Right kidney (tissue), 1 donor: ENCODE data around the gene CCNK.

Experiments
- DNase-seq: peaks from one replicate; pipeline ENCODE4 v3.0.0-alpha.2; 2016

The CCNK gene

DNA sequence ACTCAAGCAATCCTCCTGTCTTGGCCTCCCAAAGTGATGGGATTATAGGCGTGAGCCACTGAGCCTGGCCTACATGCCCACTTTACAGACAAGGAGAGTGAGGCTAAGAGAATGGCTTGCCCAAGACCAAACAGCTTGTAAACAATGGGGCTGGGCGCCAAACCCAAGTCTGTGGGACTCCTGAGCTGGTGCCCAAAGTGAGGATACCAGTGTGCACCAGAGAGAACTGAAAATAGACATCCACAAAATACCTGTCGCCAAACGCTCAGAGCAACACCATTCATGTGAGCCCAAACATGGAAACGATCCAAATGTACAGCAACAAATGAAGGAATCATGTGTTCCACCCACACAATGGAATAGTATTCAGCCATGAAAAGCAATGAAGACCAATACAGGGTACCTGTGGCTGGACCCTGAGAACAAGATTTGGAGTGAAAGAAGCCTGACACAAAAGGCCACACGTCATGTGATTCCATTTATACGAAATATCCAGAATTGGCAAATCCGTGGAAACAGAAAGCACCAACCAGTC lies 38.2 kb downstream of the CCNK start:
- DNase-seq = no peak

DNA sequence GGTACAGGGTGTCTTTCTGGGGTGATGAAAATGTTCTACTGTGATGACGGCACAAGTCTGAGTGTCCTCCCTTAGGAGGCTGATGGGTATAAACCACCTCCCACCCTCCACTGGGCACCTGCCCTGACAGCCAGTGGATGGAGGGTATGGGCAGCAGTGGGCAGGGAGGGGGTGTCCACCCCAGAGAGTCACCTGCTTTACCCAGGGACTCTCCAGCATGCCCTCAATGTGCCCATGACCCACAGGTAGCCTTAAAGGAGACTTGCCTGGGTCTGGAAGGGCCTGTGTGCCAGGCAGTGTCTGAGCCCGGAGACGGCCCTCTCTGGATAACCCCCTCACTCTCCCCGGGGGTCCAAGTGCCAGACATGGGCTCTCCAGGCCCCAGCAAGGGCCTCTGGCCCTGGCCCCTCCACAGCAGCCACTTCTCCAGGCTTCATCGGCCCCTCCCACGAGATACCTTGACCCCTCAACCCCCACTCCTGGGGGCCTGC lies 38.8 kb downstream of the CCNK start:
- DNase-seq = no peak

DNA sequence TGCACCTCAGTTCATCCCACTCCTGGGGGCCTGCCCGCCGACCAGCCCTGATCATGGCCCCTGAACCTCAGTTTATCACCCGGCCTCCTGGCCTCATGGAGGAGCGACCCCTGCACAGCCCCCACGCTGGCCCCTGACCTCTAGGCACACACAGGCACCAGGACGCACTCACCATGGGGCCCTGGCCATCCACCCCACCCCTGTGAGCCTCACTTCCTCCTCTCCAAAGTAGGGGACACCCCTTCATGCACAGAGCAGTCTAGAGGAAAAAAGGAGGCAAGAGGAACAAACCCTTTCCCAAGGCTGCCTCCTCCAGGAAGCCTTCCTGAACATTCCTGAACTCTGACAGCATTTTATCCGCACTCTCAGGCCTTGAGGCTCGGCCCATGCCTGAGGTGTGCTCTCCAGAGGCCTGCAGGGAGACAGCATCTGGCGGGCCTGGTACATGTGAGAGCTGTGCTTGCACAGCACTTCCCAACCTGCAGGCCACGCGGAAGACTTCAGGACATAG lies 39.4 kb downstream of the CCNK start:
- no peak for DNase-seq

DNA sequence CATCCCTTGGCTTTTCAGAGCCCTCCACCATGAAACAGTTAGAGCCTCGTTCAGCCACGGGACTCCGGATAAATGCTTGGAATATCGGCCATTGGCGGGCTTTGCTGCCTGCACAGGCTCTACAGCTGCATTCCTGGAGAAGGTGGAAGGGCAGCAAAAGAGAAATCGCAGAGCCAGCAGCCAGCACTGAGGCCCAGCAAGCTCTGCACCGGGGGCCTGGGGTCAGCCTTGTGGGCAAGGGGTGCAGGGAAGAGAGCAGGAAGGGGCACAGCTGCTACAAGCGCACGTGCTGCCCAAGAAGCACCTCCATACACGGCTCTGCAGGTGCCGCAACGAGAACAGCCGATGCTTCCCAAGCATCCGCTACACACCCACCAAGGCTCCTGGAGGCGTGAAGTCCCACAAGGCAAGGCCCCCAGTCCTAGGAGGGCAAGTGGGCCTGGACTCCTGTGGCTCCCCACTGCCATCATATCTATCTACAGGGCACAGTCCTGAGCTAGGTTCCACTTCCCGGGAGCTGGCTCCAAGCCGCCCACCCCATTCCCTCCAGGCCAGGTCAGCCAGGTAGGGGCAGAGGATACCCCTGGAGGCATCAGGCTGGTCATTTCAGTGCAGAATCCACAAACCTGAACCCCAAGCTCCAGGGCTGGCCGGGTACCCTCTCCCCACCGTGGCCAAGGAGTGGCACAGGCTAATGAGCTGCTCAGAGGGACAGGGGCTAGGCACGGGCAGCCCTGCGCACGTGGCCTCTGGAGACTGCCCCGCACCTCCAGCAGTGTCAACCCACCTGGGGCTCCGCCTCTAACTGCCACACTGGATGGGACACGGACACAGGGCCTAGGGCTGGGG lies 40.2 kb downstream of the CCNK start:
- no peak for DNase-seq

DNA sequence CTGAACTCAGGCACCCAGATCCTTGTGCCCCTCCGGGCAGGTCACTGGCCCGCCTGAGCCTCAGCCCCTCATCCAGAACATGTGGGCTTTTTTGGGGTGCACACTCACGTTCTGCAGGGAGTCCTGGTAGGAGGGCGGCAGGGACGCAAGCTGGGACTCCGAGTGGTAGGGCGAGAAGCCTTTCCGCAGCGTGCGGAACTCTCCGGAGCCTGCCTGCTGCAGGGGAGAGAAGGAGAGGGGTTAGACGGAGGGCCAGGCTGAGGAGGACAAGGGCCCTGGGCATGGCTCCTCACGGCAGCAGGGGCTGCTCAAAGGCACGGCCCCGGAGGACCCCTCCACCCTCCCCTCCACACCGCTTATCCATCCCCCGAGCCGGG lies 40.8 kb downstream of the CCNK start:
- DNase-seq = no peak

DNA sequence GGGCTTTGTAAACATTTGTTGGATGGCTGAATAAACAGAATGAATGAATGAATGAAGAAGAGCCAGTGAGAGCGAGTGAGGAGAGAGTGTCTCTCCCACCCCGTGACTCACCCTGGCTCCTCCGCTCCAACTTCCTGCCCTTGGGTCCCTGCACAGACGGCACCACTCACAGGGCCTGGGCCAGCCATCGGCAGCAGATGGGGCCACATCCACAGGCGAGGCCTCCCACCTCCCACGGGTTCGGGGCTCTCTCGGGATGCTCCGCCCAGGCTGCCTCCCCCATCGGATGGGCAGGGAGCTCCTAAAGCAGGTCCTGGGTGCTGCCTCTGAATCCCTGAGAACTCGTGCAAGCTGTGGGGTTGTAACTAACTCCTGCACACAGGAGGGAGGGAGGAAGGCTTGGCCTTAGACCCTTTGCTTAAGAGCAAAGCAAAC lies 41.3 kb downstream of the CCNK start:
- DNase-seq = peak; percentile 60

DNA sequence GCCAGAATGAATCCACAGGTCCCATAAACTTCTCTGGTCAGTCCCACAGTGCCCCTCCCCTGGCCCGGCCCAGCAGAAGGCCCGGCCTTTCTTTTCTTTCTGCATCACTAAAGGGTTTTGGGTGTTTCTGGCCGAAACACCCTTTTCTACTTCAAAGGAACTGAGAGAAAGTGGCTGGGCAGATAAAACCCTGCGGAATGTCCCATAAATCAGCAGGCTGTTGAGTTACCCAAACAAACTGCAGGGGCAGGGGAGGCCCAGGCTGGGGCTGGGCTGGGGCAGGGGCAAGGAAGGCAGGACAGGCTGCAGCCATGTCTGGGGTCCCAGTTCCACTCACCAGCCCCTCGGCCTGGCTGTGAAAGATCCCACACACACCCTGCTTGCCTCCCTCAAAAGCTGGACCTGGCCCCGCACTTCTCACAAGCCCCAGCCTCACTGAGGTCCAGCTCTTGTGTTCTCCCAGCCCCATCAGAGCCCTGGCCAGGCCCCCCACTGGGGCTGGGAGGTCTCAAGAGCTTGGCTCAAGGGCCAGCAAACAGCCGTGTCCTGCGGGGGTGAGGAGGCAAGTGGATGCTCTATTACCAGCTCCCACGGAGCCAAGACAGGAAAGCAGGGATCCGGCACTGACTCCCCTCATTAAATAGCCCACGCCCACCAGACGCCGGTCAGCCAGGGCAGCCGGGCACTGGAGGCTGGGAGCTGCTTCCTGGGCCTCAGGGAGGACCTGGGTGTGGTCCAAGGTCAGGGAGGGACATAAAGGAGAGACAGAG lies 41.9 kb downstream of the CCNK start:
- DNase-seq = peak; percentile 49

DNA sequence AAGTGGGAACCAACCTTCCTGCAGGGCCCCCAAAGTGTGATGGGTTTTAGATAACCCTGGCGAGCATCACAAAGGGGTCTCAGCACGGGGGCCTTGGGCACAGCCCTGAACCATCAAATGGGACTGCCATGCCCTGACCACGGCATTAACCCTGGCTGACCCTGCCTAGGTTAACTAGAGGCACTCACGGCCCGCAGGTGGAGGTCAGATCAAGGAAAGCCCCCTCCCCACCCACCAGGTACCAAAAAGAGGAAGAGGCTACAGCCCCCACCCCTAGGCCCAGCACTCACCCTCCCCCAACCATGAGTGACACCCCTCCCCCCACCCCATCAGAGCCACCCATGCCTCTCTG lies 42.5 kb downstream of the CCNK start:
- DNase-seq = no peak

DNA sequence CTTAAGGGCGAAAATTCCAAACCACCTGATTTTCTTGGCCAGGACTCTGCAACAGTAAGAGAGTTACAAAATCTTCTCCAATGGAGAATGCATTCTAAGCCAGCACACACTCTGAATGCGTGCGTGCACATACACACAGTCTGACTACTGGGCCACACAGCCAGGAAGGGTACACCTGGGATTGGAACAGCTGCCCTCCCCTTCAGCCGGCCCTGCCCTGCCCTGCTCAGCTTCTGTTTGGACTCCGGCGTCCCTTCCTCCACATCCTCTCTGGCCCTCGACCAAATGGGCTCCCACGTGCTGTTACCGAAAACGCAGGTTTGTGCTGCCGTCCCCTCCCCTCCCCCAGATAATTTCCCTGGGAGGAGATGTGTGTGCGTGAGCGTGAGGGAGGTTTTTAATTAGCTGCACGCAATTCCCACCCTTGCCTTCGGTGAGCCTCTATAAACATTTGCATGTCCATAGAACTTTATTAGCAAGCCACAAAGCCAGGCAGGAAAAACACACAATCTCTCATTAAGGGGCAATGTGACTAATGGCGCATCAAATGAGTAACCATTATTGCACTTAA lies 43.0 kb downstream of the CCNK start:
- DNase-seq = no peak

DNA sequence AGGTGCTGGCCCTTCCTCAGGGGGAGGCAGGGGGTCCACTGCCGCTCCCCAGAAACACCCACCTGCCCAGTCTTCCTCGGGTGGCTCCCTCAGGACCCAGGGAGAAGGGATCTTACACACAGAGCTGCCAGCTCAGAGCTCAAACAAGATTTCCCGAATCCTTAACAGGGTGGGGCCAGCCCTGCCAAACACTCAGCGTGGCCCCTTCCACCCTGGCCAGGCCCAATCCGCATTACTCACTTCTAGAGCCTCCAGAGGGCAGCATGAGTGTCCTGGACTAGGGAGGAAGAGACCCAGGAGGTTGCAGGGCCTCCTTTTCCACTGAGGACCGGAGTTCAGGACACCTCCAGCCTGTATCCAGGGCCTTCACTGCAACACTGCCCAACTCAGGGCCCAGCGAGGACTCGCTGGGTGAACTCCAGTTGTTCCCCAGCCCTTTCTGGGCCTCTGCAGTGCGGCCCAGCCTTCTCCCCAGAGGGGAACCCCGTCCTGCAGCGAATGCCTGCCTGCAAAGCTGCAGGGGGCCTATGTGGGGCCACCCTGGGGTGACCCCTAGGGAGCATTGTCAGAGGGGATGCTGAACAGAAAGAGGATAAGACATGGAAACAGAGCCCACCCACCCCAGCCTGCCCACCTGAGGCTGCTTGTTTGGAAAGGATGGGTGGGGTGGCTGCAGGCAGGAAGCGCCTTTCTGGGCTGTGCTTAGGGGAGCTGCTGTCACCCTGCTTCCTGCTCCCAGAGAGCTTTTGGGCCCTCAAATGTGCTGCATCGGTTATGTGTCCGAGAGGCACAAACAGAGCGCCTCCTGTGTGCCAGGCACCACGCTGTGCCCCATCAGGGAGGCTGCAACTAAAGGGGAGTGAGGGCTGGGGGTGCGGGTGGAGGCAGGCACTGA lies 43.8 kb downstream of the CCNK start:
- DNase-seq = no peak

DNA sequence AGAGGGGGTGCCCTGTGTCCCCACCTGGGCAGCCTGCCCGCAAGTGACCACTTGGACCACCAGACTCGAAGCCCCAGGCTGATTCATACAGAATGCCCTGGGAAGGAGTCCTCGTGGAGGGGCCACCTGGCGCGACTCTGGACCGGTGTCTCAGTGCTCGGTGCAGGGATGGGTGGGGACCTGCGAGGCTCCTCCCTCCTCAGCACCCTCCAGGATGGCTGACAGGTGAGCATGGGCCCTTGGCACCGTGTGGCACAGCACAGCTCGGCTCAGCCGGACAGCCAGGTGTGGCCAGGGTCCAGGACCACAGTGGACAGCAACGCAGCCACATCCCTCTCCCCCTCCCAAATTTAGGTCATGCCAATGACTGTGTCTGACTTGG lies 44.5 kb downstream of the CCNK start:
- no peak for DNase-seq

DNA sequence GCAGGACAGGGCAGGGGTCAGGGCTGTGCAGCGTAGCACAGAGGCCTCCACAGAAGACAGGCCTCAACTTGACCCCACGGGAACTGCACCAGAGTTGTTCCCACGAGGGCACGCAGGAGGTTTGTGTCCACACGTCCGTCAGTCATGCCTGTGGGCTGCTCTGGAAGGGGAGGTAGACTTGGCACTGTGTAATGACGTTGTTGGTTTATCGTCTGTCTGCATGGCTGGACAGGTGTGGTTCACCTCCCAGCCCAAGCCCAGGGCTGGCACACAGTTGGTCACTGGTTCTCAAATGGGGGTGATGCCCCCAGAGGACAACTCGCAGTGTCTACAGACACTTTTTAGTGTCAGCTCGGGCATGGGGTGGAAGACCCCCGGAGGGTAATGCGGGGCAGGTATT lies 45.8 kb downstream of the CCNK start:
- DNase-seq = no peak

DNA sequence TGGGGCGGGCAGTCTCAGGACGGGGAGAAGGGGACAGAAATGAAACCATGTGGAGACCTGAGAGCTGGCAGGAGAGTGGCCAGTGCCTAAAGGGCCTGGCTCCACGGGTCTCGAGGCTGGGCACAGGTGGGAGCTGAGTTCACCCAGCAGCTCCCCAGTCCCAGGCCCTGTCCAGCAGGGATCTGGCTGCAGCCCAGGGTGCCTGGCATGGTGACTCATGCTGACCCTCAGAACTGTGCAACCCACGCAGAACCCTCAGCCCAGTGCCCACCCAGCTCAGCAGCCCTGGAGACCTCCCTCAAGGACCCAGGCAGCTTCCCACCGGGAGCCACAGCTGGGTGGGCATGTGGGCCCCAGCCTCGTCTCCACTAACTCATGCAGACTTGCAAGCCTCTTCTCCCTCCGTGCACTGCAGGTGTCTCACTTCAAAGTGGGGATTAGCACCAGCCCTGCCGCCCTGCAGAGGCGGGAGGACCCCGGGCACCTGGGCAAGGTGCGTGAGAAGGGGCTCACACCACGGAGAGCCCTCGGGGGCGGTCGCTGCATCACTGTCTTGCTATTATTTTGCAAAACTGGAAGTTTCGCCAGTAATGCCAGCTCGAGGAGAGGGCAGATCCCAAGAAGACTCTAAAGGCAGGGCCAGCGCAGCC lies 46.3 kb downstream of the CCNK start:
- no peak for DNase-seq

DNA sequence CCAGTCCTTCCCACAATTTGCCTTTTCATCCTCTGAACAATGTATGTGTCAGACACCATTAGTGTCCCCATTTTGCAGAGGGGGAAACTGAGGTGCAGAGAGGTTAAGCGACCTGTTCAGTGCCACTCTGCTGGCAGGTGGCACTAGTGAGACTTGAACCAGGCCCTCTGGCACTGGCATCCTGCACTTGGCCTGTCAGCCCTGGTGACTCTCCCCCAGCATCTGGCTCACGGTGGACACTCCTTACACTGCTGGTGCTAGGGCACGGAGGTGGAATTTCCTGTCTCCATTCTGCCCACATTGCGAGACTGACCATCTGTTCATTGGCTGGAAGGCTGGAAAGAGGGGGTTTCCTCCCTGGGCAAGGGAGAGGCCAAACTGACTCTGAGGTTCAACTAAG lies 48.7 kb downstream of the CCNK start:
- DNase-seq = no peak

DNA sequence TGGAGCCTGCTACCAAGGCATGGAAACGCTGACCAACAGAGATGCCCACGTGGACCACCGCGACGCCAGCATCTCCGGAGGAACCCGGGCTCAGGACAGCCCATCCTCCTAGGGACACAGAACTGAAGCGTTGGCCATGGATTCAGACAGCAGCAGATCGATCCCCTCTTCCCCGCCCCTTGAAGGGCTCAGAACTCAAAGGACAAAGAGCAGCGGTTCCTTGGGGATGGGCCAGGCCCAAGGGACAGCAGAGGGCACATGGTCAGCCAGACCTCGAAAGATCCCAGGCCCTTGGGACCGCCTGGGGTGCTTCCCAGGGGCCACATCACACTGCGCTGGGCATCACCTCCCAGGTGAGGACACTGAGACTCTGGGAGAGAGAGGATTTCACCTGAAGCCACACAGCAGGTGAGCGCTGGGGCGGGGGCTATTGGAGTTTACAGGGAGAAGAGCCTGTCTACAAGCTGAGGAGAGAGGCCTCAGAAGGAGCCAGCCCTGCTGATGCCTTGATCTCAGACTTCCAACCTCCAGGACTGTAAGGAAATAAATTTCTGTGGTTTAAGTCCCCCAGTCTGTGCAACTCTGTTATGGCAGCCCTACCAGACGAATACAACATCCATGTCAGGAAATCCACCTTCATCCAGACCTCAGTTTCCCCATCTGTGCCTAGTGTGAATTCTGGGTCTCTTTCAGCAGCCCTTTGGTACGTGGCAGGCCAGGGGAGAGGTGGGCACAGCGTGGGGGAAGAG lies 49.4 kb downstream of the CCNK start:
- no peak for DNase-seq

DNA sequence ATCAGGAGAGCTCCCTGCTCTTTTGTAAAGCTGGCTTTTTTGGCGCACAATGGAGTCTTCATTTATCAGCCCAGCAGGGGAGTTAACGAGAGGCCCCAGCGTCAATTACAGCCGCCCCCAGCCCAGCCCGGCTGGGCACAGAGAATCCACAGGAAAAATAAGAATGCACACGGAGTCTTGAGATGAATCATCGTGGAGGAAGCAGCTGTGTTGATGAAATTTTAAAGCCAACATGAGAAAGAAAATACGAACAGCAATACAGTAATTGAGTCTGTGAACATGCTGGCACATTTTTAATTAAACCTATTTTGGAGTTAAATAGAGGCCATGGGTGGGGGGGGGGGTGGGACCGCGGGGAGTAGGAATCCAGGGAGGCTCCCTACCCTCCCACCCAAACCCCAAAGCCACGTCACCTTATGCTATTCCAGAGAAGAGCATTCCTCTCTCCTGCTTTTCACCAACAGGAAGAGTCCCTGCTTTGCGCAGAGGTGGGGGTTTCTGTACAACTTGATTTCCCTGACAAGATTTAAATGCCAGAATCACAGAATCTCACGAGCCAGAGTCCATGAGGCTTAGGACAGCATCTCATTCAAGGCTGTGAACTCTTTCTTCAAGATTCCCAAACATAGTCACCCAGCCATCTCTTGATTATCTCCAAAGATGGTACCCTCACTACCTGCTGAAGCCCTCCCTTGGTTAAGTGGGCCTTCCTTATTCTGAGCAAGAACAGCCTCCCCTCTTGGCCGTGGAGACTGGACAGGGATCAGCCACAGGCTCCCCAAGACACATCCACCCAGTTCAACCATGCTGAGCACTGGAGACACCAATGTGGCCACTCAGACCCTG lies 50.3 kb downstream of the CCNK start:
- no peak for DNase-seq

DNA sequence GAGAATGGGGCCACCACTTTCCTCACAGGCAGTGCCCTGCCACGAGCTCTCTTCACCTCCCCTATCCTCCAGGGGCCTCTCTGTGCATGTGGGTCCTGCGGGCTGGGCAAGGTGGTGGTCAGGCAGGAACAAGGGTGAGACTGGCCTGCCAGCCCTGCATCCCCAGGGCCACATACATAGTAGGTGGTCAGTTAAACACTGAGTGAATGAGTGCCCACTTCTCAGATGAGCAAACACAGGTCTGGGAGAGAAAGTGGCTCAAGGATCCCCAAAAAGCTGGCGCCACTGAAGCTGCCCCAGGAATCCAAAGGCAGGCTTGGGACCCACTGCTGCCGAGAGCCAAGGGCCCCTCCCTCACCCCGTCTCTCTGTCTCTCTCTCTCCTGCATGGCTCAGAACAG lies 51.1 kb downstream of the CCNK start:
- no peak for DNase-seq

DNA sequence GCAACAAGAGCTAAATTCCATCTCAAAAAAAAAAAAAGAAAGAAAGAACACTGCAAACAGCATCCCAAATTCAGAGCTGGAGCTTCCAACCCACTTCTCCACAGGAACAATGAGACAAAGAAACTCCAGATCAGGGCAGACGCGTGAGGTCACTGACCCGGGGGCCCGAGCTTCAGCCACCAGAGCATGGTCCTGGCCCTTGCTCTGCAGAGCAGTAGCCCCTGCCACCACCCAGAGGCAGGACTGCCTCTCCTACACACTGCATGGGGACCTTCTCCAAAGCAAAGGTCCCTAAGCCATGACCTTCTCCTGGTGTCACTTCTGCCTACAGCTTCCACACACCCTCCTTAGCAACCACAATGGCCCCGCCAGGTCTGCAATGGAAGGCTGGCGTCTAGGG lies 53.1 kb downstream of the CCNK start:
- DNase-seq = no peak

DNA sequence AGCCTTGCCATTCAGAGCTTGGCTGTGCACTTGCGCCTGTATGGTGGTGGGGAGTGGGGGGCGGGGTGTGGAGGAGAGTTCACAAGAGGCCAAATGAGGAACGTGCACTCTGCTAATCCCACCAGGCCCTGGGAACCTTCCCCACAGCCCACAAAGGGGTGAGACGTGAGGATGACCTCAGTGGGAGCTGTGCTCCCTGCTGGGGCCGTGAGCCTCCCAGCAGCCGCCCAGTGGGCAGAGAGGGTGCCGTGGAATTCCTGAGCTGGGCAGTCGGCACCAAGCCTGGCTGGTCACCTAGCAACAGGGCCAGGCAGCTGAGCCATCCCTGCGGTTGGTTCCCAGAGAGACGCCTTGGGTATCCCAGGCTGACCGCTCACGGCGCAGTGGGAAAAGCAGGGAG lies 53.7 kb downstream of the CCNK start:
- DNase-seq = no peak

DNA sequence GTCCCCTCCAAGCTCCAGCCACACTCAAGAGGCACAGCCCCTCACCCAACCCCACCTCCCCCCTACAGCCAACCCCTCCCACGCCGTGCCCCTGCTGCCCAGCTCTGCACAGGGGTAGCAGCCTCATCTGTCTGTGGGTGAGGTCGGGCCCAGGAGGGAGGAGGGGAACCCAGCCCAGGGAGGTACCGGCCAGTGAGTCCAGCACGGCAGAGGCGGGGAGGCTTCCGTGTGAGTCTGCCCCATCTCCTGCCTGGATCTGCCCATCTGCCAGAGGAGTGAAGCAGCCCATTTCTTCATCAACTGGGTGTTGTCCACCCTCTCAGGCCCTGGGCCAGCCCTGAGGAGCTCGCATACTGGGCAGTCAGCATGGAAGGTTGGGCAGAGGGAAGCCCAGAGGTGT lies 54.2 kb downstream of the CCNK start:
- DNase-seq = no peak
